Vagina (tissue), 2 donors: Measurements from ENCODE around the gene DACH1.

Experiments
- POLR2AphosphoS5 ChIP-seq, 2 donors: sonication (generic); formaldehyde crosslinking; IDR thresholded peaks; one replicate each; pipeline ENCODE4 v1.9.0; 2017; ENCODE audit warnings: antibody characterized with exemption in 2 of 2, mild to moderate bottlenecking in 2 of 2, low read depth in 1 of 2; ENCODE audit not compliant: insufficient read depth in 1 of 2
- TF ChIP-seq, protein P1 (sequence below), 3 experiments: fragments of 450-650 bp in 2 of 3; fragments of 200-600 bp in 1 of 3; sonication (generic) in 1 of 3; IDR thresholded peaks; one replicate each; pipeline ENCODE4 v1.5.1; 2017 to 2019; ENCODE audit warnings: antibody characterized with exemption in 3 of 3, mild to moderate bottlenecking in 2 of 3, moderate library complexity in 2 of 3

- TF ChIP-seq, protein P1, sequence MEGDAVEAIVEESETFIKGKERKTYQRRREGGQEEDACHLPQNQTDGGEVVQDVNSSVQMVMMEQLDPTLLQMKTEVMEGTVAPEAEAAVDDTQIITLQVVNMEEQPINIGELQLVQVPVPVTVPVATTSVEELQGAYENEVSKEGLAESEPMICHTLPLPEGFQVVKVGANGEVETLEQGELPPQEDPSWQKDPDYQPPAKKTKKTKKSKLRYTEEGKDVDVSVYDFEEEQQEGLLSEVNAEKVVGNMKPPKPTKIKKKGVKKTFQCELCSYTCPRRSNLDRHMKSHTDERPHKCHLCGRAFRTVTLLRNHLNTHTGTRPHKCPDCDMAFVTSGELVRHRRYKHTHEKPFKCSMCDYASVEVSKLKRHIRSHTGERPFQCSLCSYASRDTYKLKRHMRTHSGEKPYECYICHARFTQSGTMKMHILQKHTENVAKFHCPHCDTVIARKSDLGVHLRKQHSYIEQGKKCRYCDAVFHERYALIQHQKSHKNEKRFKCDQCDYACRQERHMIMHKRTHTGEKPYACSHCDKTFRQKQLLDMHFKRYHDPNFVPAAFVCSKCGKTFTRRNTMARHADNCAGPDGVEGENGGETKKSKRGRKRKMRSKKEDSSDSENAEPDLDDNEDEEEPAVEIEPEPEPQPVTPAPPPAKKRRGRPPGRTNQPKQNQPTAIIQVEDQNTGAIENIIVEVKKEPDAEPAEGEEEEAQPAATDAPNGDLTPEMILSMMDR (IDR thresholded peaks at IDR 0.05), result no peak
- TF ChIP-seq POLR2AphosphoS5 (IDR thresholded peaks at IDR 0.05; ENCODE audit: insufficient read depth in 1 of 2, low read depth in 1 of 2), result no peak
Measured at GRCh38 chr13:71399631-71400215, 467.3 kb downstream of the DACH1 start.
